Neural progenitor cell (in vitro differentiated cells): Measurements from ENCODE around the gene CACNA1C.

Source experiments
- CTCF ChIP-seq: fragments of 200-600 bp; sonication (generic); IDR thresholded peaks from 2 replicates; pipeline ENCODE4 v1.5.1; 2017; ENCODE audit warnings: antibody characterized with exemption, mild to moderate bottlenecking
- EZH2 ChIP-seq: fragments of 200-600 bp; sonication (generic); IDR thresholded peaks from 2 replicates; pipeline ENCODE4 v1.6.1; 2017; ENCODE audit warnings: antibody characterized with exemption, mild to moderate bottlenecking, moderate library complexity
- EZH2phosphoT487 ChIP-seq: fragments of 200-600 bp; sonication (generic); IDR thresholded peaks from 2 replicates; pipeline ENCODE4 v1.6.1; 2017; ENCODE audit warnings: antibody characterized with exemption

DNA sequence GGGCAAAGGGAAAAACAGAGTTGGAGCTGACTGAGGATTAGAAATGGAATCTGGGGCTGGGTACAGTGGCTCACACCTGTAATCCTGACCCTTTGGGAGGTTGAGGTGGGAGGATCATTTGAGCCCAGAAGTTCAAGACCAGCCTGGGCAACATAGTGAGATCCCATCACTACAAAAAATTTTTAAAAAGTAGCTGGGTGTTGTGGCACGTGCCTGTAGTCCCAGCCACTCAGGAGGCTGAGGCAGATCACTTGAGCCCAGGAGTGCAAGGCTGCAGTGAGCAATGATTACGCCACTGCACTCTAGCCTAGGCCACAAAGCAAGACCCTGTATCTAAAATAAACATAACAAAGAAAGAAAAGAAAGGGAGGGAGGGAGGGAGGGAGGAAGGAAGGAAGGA, 33.7 kb upstream of the CACNA1C start:
- TF ChIP-seq CTCF (no peak), EZH2 (no peak), EZH2phosphoT487 (no peak)
